K562 (cell line): Measurements from ENCODE around the gene UBXN11. TPM values are rescaled to one million over a fixed set of nuclear protein-coding genes. Genes with fewer than 3 reads are reported as not detected.

Experiments
- ATF2 ChIP-seq: sonication (generic); formaldehyde crosslinking; IDR thresholded peaks from 2 replicates; pipeline ENCODE4 v1.8.1; 2022; ENCODE audit warnings: missing genetic modification reagents
- BACH1 ChIP-seq: fragments of 200-800 bp; sonication (Bioruptor generic); IDR thresholded peaks from 2 replicates; pipeline ENCODE4 v1.6.1; 2016; ENCODE audit warnings: missing genetic modification characterization, missing compliant biosample characterization
- BHLHE40 ChIP-seq: IDR thresholded peaks from 2 replicates; pipeline ENCODE4 v1.6.1; 2011; ENCODE audit warnings: low read length, improper control_type of control experiment
- CHD1 ChIP-seq: fragments of 200-600 bp; sonication (generic); IDR thresholded peaks from one replicate; pipeline ENCODE4 v1.6.1; 2012; ENCODE audit warnings: mild to moderate bottlenecking, moderate library complexity, low read length, inconsistent platforms
- CREB5 ChIP-seq: fragments of 250-450 bp; sonication (Bioruptor Pico); IDR thresholded peaks from 2 replicates; pipeline ENCODE4 v1.5.0; 2020; ENCODE audit warnings: mild to moderate bottlenecking
- E2F1 ChIP-seq: sonication (generic); formaldehyde crosslinking; IDR thresholded peaks from 2 replicates; pipeline ENCODE4 v1.8.1; 2023; ENCODE audit warnings: mild to moderate bottlenecking, missing genetic modification reagents, moderate library complexity
- EP300 ChIP-seq: IDR thresholded peaks from 2 replicates; pipeline ENCODE4 v1.6.1; 2012; ENCODE audit warnings: low read length, improper control_type of control experiment
- HES1 ChIP-seq: fragments of 450-650 bp; IDR thresholded peaks from 2 replicates; pipeline ENCODE4 v1.6.1; 2016; ENCODE audit warnings: low read depth, mild to moderate bottlenecking, moderate library complexity
- HEY1 ChIP-seq: fragments of 250-450 bp; sonication (Bioruptor Pico); IDR thresholded peaks from 2 replicates; pipeline ENCODE4 v1.5.0; 2020; ENCODE audit warnings: mild to moderate bottlenecking, moderate library complexity, borderline replicate concordance
- MECOM ChIP-seq: fragments of 250-450 bp; sonication (Bioruptor Pico); IDR thresholded peaks from 2 replicates; pipeline ENCODE4 v1.8.0; 2022; ENCODE audit warnings: inconsistent platforms
- NFIC ChIP-seq: fragments of 450-650 bp; IDR thresholded peaks from 2 replicates; pipeline ENCODE4 v1.6.1; 2017; ENCODE audit warnings: mild to moderate bottlenecking, inconsistent platforms
- NR4A1 ChIP-seq, 2 experiments: fragments of 250-450 bp in 1 of 2; fragments of 450-650 bp in 1 of 2; sonication (Bioruptor Pico) in 1 of 2; IDR thresholded peaks; 2 replicates each; pipeline versions ENCODE4 v1.4.0 to v1.6.1; 2016 to 2020; ENCODE audit warnings: mild to moderate bottlenecking in 2 of 2, missing compliant biosample characterization in 1 of 2, missing genetic modification characterization in 1 of 2, moderate library complexity in 1 of 2
- PML ChIP-seq: IDR thresholded peaks from 2 replicates; pipeline ENCODE4 v1.6.1; 2012; ENCODE audit warnings: low read length, inconsistent platforms
- POLR2G ChIP-seq: fragments of 200-400 bp; formaldehyde crosslinking; IDR thresholded peaks from 2 replicates; pipeline ENCODE4 v1.6.1; 2017; ENCODE audit warnings: low read depth, mild to moderate bottlenecking, antibody characterized with exemption, low read length, moderate library complexity
- SMARCB1 ChIP-seq: IDR thresholded peaks from 2 replicates; pipeline ENCODE4 v1.6.1; 2011; ENCODE audit warnings: improper control_type of control experiment, low read depth; ENCODE audit not compliant: insufficient read length
- ZBTB17 ChIP-seq: fragments of 450-650 bp; formaldehyde crosslinking; IDR thresholded peaks from 2 replicates; pipeline ENCODE4 v1.4.0; 2020; ENCODE audit warnings: mild to moderate bottlenecking
- ZKSCAN3 ChIP-seq: fragments of 250-450 bp; sonication (Bioruptor Pico); IDR thresholded peaks from 2 replicates; pipeline ENCODE4 v1.4.0; 2020
- ZNF121 ChIP-seq: sonication (generic); formaldehyde crosslinking; conservative IDR thresholded peaks from 2 replicates; pipeline ENCODE4 v1.8.0; 2022; ENCODE audit warnings: missing genetic modification reagents
- ZNF143 ChIP-seq: sonication (generic); formaldehyde crosslinking; IDR thresholded peaks from 2 replicates; pipeline ENCODE4 v1.9.0; 2022; ENCODE audit warnings: mild to moderate bottlenecking, missing genetic modification reagents
- ZNF184 ChIP-seq: sonication (generic); formaldehyde crosslinking; IDR thresholded peaks from 2 replicates; pipeline ENCODE4 v1.5.0; 2020; ENCODE audit warnings: missing genetic modification reagents
- ZNF436 ChIP-seq: fragments of 250-450, 450-650 bp; sonication (Bioruptor Pico); formaldehyde crosslinking; IDR thresholded peaks from 2 replicates; pipeline ENCODE4 v1.7.0; 2020; ENCODE audit warnings: mild to moderate bottlenecking
- ZNF449 ChIP-seq: fragments of 250-450 bp; sonication (Bioruptor Pico); IDR thresholded peaks from 2 replicates; pipeline ENCODE4 v1.8.0; 2022; ENCODE audit warnings: moderate library complexity, mild to moderate bottlenecking, inconsistent platforms
- ZSCAN29 ChIP-seq: fragments of 450-650 bp; IDR thresholded peaks from 2 replicates; pipeline ENCODE4 v1.6.1; 2017
- polyA plus RNA-seq, 8 experiments: library from polyadenylated mRNA; depleted of rRNA in 4 of 8; stranded (reverse) in 5 of 8; unstranded in 3 of 8; fragments of >200 nt; fragmentation: Nextera tagmentation in 2 of 8; fragmentation: Illumina TruSeq in 1 of 8; extraction: Ambion mirVana in 2 of 8; extraction: Trizol in 1 of 8; gene quantifications; 2 replicates each; pipeline versions ENCODE4 v1.2.1 to v1.2.3, GENCODE V29; 2011 to 2014; ENCODE audit warnings: inconsistent platforms in 1 of 8, missing spikeins in 1 of 8
- total RNA-seq, 7 experiments: library from RNA; depleted of rRNA in 6 of 7; stranded (reverse); fragments of >200 nt in 6 of 7; fragmentation: Illumina TruSeq in 2 of 7; extraction: Trizol in 2 of 7; gene quantifications; 2 replicates each; pipeline versions ENCODE4 v1.2.1 to v1.2.3, GENCODE V29; 2011 to 2021; ENCODE audit warnings: low replicate concordance in 1 of 7

Gene UBXN11
- total and polyA plus RNA-seq, 9 of the 15 experiments (the other 6 are each of a cell fraction or from before 2014, with no cell fraction given): 0.48 to 34.3 (median 11.3) TPM

GRCh38 chr1:26279456-26280332 lies 26.7 kb downstream of the UBXN11 start, which contains the start of gene SH3BGRL3 (continued):
- no peak for TF ChIP-seq ATF2 (CRISPR knock-in tag)
- TF ChIP-seq SMARCB1: no peak
- no peak for TF ChIP-seq ZNF449
- TF ChIP-seq CHD1: peak; percentile 91
- TF ChIP-seq ZNF436 (CRISPR knock-in tag): no peak
- TF ChIP-seq ZNF121 (CRISPR knock-in tag): no peak
- 0 out of 2 replicates have a peak, but pooled peaks have one; percentile 12 for TF ChIP-seq CREB5 (CRISPR knock-in tag)
- no peak for TF ChIP-seq MECOM (CRISPR knock-in tag)
- peak; percentile 55 for TF ChIP-seq PML
- TF ChIP-seq ZNF184: no peak
- peak; percentile 47; the same call in 1 of the 2 replicates for TF ChIP-seq ZBTB17 (CRISPR knock-in tag)
- TF ChIP-seq NR4A1 (CRISPR knock-in tag; IDR thresholded peaks at IDR 0.05): 0 out of 2 replicates have a peak, but pooled peaks have one; percentile 46
- TF ChIP-seq NR4A1 (tag; IDR thresholded peaks at IDR 0.05): no peak
- peak; percentile 96 for TF ChIP-seq POLR2G
- no peak for TF ChIP-seq BACH1 (tag)
- TF ChIP-seq BHLHE40: peak; percentile 65
- TF ChIP-seq E2F1 (CRISPR knock-in tag): peak; percentile 74
- peak; percentile 13; the same call in 1 of the 2 replicates for TF ChIP-seq EP300
- TF ChIP-seq HES1: no peak
- TF ChIP-seq ZNF143 (CRISPR knock-in tag): no peak
- TF ChIP-seq HEY1 (CRISPR knock-in tag): 0 out of 2 replicates have a peak, but pooled peaks have one; percentile 36
- peak; percentile 23; the same call in 1 of the 2 replicates for TF ChIP-seq NFIC
- no peak for TF ChIP-seq ZKSCAN3 (CRISPR knock-in tag)
- TF ChIP-seq ZSCAN29: peak; percentile 72; the same call in 1 of the 2 replicates
